GM21526 (cell line): Measurements from ENCODE around the gene HIVEP3.

ENCODE experiments used
- ATAC-seq: cut with Tn5 transposase; IDR thresholded peaks from one replicate; pipeline ENCODE4 v1.9.1; 2021; ENCODE audit warnings: moderate library complexity; ENCODE audit not compliant: unreplicated experiment, low FRiP score

HIVEP3 gene

GRCh38 chr1:41610361-41610760 is 308.4 kb downstream of the HIVEP3 start:
- no peak for ATAC-seq

- no peak for ATAC-seq
These were observed 309.4 kb downstream of the HIVEP3 start for GRCh38 chr1:41609166-41609883.

DNA sequence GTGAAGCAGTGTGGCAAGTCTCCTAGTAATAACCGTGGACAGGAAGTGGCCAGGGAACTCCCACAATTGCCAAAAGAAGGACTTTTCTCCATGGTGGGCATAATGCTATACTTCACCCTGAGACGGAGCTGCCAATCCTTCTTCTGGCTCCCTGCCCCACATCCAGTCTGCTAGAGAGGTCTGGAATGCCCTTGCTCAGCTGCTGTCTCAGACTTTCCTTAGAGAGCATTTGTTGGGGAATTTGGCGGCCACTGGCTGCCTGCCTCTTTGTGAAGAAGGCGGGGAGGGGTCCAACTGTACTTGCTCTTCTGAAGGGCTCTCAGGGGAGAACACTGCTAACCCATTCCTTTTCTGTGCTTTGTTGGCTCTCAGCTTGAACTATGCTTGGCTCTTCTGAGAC is 310.5 kb downstream of the HIVEP3 start:
- ATAC-seq = no peak

DNA sequence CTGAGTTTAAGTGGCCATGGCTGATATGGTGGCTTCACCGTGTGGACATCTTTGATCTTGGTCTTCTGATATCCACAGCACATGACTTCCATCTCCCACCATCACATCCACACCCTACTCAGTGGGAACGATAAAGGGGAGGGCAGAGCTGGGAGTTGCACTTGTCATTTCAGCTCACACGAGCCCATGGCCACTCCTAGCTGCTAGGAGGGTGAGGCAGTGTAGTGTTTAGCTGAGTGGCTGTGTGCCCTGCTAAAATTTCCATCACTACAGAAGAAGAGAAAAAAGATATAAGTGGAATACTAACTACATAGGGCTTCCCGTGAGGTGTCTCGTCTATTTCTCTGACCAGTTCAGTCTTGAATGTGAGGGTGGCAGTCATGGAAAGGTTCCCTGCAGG is 310.9 kb downstream of the HIVEP3 start:
- ATAC-seq = no peak

DNA sequence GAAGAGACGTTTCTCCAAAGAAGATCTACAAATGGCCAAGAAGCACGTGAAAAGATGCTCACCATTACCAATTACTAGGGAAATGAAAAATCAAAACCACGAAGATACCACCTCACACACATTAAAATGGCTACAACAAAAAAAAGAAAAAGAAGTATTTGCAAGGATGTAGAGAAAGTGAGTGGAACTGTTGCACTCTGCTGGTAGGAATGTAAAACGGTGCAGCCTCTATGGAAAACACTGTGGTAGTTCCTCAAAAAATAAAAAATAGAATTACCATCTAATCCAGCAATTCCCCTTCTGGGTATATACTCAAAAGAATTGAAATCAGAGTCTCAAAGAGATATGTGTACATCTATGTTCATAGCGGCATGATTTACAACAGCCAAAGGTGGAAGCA is 318.8 kb downstream of the HIVEP3 start:
- no peak for ATAC-seq

DNA sequence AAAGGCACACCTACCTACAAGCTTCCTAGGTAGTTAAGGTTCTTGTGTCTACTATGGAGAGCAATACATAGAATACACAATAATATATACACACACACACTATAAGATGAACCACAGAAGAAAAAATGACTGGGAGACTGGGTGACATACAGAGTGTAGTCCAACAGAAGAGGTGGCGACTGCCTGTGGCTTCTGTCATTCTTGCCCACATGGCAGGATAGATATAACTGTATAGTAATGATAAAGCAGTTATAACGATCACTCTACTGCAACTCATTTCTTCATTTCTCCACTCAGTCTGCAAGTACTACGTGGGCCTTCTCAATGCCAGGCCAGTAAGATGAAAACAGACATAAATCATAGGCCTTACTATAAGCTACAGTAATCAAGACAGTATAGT is 320.4 kb downstream of the HIVEP3 start:
- ATAC-seq = no peak

GRCh38 chr1:41592451-41593125 is 326.1 kb downstream of the HIVEP3 start:
- no peak for ATAC-seq

DNA sequence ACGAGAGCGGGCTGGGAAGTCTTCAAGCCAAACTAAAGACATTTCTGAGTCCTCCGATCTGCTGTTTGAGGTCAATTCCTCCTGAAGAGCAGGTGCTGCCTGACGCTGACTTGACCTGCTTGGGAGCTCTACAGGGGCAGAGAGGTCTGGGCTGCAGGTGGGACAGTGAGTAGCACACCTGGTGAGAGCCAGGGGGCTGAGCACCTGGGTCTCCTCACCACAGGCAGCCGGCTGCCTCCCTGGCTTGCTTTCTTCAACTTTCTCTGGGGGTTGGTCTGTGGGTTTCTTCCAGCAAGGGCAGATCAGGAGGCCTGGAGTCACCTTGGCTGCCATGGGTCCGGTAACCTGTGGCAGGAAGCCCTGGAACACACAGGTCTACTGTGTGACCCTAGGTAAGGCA is 326.8 kb downstream of the HIVEP3 start:
- ATAC-seq = no peak

DNA sequence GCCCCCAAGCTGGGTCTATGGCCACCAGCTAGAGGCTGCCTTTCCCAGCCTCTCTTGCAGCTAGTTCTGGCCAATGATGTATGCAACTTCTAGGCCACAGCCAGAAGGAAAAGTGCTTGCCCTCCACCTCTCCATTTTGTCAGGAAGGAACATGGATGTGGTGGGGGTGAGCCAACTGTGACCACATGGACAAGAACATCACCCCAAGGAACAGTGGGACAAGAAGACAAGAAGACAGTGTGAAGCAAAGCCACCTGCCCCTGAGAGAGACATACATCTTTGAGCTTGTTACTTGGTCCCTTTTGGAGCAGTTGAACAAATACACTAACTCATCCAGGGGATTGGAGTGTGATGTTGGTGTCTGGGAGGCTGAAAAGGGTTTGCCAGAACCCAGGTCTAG is 328.4 kb downstream of the HIVEP3 start:
- no peak for ATAC-seq

- no peak for ATAC-seq
These were observed 329.3 kb downstream of the HIVEP3 start for GRCh38 chr1:41589395-41589794.

GRCh38 chr1:41588334-41588875 is 330.3 kb downstream of the HIVEP3 start:
- ATAC-seq = no peak

GRCh38 chr1:41587791-41588190 is 330.9 kb downstream of the HIVEP3 start:
- no peak for ATAC-seq

GRCh38 chr1:41586230-41586629 is 332.5 kb downstream of the HIVEP3 start:
- ATAC-seq = no peak

DNA sequence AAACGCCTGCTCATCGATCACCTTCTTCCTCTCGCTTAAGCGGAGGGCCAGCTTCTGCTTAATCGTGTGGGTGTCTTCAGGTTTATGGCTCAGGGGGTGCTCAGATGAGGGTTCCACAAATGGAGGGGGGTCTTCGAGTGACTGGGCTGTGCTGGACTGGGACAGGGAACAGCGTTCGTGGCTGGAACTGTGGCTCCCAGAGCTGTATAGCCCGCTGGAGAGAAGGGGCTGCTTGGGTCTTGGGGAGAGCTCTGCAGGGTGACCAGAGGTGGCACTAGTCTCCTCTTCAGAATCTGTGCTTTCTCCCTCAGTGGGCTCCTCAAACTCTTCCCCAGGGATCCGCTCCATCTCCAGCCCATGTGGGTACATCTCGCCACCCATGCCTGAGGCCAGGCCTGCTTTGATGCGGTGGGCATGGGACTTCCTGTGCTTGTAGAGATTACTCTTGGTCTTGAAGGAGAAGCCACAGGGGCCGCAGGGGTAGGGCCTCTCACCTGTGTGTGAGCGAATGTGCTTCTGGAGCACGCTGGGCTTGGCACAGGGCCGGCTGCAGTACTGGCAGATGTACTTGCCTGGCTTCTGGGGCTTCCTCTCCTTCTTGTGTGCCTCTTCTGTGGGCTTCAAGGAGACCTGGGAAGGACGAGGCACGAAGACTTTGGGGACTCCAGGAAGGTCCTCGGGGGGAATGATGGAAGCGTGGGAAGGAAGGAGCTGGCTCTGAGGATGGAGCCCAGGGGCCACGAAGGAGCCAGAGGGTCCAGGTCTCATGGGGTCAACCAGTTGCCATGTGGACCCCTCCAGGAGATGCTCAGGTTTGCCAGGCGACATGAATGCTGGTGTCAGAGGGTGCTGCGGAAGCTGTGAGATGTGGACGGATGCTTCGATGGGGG is 334.8 kb downstream of the HIVEP3 start:
- ATAC-seq = no peak

DNA sequence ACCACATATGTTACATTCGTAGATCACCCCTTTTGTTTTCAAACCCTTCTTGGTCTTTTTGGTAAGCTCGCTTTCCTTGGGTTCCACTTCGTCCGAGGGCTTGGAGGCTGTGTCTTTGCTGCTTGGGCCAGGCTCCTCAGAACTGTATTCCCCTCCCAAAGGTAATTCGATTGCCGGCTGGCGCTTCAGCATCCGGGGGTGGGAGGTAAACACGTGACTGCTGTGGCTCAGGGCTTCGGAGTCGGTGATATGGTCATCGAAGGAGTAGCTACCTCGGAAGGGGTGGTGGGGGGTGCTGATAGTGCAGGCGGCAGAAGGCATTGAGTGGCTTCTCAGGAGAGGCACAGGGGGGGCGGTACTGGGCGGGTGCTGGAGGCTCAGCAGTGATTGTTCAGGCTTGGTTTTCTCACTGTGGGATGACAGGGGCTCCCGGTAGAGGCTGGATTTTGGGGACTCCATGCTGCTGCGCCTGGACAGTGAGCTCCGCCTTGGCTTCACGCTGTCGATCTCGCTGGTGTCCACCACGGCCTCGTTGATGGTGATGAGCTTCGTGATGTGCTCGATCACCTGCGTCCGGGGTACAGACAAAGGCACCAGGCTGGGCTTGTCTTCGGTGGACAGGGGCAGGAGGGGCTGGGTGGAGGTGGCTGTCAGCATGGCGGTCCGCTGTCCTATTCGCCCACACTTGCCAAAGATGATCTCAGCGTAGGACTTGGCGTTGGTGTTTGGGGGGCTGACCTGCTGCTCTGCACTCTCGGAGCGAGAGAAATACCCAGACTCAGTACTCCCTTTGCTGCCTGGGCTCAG is 335.7 kb downstream of the HIVEP3 start:
- no peak for ATAC-seq

GRCh38 chr1:41582351-41582750 is 336.4 kb downstream of the HIVEP3 start:
- no peak for ATAC-seq

GRCh38 chr1:41582004-41582325 is 336.8 kb downstream of the HIVEP3 start:
- no peak for ATAC-seq

- no peak for ATAC-seq
These were observed 337.3 kb downstream of the HIVEP3 start for GRCh38 chr1:41581216-41582003.

GRCh38 chr1:41580520-41581172 is 338.1 kb downstream of the HIVEP3 start:
- no peak for ATAC-seq
